Erythroblast (primary cell): ENCODE data around the gene RAC2.

ENCODE experiments used
- GATA1 ChIP-seq: IDR thresholded peaks from 2 replicates; pipeline ENCODE4 v1.6.1; 2011; ENCODE audit warnings: low read depth, mild to moderate bottlenecking, control low read depth, low read length, moderate library complexity
- POLR2A ChIP-seq: IDR thresholded peaks from 2 replicates; pipeline ENCODE4 v1.6.1; 2011; ENCODE audit warnings: mild to moderate bottlenecking, low read length

DNA sequence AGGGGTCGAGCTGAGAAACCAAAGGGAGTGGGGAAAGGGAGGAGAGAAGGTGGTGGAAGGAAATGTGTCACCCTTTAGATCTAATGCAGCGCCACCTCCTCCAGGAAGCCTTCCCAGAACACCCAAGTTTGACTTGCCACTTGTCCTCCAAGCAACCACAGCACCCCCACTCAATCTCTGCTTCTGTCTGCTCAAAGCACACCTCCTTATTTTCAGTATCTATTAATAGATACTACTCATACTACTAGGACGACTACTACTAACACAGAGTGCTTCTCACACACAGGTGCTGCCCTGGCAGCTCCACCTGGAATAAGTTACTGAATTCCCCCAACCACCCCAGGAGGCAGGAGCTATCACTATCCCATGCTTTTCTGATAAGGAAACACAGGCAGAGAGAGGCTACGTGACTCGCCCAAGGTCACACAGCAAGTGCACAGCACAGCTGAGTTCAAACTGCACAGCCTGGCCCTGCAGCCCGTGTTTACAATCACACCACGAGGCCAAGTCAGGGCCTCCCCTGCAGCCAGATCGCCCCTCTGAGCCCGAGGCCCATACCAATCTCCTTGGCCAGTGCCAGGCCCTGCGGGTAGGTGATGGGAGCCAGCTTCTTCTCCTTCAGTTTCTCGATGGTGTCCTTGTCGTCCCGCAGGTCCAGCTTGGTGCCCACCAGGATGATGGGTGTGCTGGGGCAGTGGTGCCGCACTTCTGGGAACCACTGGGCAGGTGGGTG, 13.2 kb downstream of the RAC2 start:
- TF ChIP-seq POLR2A (no peak), GATA1 (no peak)
